HCEC 1CT (cell line): Measurements from ENCODE around the gene CDH4.

ENCODE experiments used
- DNase-seq: peaks from one replicate; pipeline ENCODE4 v3.0.0-alpha.2; 2017

The CDH4 gene

DNA sequence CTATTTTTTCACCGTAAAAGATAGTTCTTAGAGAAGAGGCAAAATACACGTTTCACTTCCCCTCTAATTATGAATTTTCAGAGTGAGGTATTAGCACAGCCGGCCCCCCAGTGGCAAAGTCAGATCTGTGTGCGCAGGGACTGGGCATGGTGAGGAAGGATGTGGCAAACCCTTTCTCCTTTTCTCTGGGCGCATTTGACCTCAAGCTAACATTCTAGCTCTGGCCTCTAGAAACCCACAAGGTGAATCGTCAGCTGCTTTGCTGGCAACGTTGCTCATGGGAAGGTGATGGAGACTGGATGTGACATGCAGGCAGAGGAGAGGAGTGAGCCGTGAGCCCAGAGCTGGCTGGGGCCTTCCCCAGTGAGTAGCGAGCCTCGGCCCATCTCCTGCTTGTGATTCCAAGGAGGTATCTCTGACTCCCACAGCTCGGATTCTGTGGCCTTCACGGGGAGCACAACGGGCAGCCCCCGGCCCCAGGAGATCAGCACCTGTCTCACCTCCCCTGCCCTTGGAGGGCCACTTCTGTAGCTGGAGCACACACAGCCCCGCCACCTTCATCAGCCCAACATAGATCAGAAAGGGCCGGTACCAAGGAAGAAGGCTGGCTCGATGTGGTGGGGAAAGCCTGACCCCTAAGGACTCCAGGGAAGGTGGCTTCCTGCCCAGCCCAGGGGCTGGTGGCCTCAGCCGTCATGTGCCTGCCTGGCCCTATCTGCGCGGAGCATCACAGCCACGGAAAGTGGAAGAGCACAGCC is 660.8 kb downstream of the CDH4 start:
- no peak for DNase-seq

DNA sequence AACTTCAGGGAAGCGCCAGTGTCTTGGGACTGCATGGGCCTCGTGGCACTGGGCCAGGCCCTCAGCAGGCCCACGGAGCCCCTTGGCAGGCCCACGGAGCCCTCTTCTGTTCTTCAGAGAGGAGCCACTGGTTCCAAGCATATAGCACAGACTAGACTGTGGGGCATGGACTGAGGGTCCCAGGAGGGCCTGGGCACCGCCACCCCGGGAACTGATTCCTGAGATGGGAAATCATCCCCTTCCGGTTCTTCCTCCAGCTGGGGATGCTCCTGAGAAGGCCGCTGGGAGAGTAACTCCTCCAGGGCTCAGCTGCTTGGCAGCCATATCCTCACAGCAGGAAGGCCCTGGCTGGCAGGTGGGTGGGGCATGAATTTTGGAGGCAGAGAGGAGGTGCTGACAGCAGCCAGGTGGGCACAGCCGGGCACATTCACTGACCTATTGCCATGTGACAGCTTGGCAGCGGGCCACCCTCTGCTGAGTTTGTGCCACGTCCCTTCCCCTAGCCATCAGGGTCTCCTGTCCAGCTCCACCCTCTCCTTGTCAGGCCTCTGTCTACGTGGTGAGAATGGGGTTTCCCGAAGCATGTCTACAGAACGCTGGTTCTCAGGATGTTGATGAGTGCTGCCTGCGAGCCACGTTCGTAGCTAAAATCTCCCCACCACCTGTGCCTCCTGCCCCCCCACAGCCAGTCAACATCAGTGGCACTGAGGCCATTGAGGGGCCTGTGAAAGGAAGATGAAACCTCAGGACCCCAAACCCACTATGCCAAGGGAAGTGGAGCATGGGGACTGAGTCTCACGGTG is 661.6 kb downstream of the CDH4 start:
- no peak for DNase-seq

DNA sequence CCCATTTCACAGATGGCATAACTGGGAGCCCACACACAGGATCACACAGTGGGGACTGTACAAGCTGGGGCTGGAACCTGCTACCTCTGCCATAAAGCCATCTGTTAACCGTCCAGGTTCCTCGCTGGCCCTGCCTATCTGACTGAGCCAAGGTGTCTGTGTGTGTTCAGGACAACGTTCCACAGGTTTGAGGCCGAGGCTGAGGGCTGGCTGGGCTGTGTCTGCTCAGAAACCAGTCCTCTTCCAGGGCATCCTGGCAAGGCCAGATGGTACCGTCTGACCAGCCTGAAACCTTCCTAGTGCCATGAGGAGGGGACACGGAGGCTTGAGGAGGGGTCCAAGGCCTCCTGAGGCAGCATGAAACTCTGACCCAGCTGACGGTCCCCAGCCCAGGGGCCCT is 663.0 kb downstream of the CDH4 start:
- DNase-seq: no peak

- no peak for DNase-seq
Measured at GRCh38 chr20:61916318-61916891, 664.3 kb downstream of the CDH4 start.

GRCh38 chr20:61917474-61918145 is 665.5 kb downstream of the CDH4 start:
- no peak for DNase-seq

DNA sequence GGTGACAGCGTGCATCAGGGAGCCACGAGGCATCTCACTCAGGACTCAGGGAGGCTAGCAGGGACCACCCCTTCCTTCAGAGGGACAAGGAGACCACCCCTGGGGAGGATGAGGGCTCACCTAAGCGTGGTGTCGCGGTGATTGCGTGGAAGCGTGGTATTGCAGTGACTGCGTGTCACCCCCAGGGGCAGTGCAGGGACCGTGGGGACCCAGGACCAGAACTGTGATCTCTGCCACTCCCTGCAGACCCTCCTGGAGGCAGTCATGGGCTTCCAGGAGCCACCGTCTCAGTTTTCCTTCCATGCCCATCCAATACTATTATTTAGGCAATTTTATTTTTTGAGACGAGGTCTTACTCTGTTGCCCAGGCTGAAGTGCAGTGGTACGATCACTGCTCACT is 666.5 kb downstream of the CDH4 start:
- DNase-seq: no peak

DNA sequence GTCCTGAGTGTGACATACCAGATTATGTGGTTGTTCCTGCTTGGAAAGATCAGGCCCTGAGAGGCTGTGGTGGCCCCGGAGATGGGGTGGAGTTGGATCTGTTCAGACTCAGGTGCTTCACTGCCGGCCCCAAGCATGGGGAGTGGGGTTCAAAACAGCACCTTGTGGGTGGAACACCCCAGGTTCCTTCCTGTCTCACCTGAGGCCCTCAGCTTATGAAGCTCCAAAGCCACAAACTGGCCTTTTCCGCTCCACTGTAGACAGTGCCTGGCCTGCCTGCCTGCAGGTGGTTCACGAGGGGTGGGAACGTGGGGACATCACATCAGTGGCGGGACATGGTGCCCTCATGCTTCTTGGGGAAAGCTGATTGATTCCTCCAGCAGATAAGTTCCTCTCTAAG is 667.2 kb downstream of the CDH4 start:
- no peak for DNase-seq

DNA sequence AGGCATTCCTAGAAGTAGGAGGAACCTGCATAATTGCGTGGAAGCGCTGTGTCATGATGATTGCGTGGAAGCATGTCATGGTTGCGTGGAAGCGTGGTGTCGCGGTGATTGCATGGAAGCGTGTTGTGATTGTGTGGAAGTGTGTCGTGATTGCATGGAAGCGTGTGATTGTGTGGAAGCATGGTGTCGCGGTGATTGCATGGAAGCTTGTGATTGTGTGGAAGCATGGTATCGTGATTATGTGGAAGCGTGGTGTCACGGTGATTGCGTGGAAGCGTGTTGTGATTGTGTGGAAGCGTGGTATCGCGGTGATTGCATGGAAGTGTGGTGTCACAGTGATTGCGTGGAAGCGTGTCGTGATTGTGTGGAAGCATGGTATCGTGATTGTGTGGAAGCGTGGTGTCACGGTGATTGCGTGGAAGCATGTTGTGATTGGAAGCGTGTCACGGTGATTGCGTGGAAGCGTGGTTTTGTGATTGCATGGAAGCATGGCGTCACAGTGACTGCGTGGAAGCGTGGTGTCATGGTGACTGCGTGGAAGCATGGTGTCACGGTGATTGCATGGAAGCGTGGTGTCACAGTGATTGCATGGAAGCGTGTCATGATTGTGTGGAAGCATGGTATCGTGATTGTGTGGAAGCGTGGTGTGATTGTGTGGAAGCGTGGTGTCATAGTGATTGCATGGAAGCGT is 667.8 kb downstream of the CDH4 start:
- no peak for DNase-seq

GRCh38 chr20:61922411-61922810 is 670.4 kb downstream of the CDH4 start:
- DNase-seq: no peak

DNA sequence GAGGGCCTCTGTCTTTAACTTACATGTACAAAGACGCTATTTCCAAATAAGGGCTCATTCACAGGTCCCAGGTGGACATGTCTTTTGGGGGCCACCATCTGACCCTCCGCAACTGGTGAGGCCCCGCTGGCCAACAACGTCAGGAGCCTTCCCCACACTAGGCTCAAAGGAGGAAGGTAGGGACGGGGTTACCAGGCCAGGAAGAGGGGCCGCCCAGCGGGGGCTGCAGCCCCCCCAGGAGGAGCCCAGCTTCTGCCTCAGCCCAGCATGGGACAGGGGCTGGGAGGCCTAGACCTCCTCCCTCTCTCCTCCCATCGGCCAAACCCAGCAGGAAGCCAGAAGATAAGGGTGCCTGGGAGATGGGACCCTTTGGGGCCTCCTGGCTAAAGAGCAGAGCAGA is 670.9 kb downstream of the CDH4 start:
- DNase-seq: no peak

GRCh38 chr20:61923371-61924166 is 671.5 kb downstream of the CDH4 start:
- DNase-seq: no peak

DNA sequence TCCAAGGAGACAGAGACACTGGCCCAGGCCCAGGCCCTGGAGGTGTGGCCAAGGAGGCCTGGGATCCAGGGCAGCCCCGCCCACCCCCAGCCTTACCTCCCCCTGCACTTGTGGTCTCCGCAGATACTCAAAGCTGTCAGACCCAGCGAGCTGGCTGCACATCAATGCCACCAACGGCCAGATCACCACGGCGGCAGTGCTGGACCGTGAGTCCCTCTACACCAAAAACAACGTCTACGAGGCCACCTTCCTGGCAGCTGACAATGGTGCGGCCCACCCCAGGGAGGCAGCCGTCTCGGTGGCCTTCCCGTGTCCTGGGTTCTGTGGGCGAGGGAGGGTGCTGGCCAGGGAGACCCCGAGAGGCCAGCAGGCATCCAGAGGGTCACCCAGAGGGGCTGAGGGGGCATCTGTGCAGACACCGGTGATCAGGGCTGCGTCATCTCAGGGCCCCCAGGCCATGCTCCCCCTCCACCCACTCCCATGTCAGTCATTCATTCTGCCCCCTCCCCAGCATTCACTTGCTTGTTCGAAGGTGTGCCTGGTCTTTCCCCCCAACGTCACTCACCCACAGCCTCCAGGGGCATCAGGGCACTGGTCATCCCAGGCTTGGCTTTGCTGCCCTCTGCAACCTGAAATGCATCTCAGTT is 672.3 kb downstream of the CDH4 start:
- no peak for DNase-seq

- DNase-seq: no peak
Measured at GRCh38 chr20:61924858-61925554, 672.9 kb downstream of the CDH4 start.

DNA sequence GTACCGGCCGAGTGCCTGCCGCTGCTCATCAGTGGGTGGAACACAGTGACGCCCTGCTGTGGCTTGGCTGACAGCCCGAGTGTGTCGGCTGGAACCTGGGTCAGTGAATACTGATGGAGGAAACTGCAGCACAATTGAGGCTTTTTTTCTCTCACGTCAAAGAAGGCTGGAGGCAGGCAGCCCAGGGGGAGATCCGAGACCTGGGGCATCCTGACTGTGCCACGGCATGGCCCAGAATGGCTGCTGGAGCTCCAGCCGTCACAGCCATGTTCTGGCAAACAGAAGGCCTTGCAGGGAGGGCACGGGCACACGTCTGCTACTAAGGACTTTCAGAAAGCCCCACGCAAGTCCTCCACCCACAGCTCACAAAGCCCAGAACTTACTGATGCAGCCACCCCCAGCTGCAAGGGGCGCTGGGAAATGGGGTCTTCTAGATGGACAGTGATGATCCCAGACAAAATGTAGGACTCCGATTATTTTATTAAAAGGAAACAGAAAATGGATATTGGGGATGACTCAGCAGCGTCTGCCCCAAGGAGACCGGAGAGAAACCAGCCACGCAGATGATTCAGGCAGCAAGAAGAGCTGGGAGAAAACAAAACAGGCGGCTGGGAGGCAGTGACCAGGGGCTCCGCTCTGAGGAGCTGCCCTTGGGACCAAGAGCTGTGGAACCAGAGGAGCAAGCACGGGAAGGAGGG is 673.6 kb downstream of the CDH4 start:
- DNase-seq: no peak

GRCh38 chr20:61926253-61926613 is 674.2 kb downstream of the CDH4 start:
- DNase-seq: no peak

- no peak for DNase-seq
Measured at GRCh38 chr20:61926796-61927192, 674.7 kb downstream of the CDH4 start.

GRCh38 chr20:61927193-61927825 is 675.2 kb downstream of the CDH4 start:
- DNase-seq: no peak

DNA sequence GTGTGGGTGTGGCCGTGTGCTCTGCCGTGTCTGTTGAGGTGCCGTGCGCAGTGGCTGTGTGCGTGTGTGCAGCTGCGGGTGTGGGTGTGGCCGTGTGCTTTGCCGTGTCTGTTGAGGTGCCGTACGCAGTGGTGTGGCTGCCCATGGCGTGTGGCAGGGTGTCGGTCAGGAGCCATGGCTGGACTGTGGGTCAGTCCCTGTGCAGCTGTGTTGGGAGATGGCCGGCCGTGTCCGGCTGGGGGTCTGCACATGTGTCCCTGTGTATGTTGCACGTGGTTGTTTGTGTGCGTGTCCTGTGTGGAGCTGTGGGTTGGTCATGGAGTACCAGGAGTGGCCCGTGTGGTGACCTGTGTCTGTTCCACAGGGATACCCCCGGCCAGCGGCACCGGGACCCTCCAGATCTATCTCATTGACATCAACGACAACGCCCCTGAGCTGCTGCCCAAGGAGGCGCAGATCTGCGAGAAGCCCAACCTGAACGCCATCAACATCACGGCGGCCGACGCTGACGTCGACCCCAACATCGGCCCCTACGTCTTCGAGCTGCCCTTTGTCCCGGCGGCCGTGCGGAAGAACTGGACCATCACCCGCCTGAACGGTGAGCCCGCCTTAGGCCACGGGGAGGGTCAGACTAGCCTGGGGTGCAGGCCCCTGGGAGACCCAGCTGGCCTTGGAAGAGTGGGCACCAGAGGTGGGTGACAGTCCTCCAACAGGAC is 675.9 kb downstream of the CDH4 start:
- no peak for DNase-seq

DNA sequence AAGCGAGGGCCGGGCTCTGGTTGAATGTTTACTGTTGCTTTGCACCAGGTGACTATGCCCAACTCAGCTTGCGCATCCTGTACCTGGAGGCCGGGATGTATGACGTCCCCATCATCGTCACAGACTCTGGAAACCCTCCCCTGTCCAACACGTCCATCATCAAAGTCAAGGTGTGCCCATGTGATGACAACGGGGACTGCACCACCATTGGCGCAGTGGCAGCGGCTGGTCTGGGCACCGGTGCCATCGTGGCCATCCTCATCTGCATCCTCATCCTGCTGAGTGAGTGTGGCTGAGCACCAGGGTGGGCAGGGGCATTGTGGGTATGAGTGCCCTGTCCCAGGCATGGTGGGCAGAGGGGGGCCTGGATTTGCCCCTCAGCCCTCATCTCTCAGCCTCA is 677.5 kb downstream of the CDH4 start:
- no peak for DNase-seq
